Placental epithelial cell (primary cell): Measurements from ENCODE around the gene RHO. TPM values are rescaled to one million over a fixed set of nuclear protein-coding genes. Genes with fewer than 3 reads are reported as not detected.

Source experiments
- total RNA-seq: library from RNA; depleted of rRNA; stranded (reverse); fragments of >200 nt; gene quantifications from 2 replicates; pipeline ENCODE4 v1.2.3, GENCODE V29; 2012

Gene RHO
- not detected in 2 replicates for total RNA-seq

GRCh38 chr3:129528589-129529100, at the start of gene RHO:
TSS of gene RHO (plus strand) at chr3:129528639. CDS start at chr3:129528734, 95 bp downstream.

DNA sequence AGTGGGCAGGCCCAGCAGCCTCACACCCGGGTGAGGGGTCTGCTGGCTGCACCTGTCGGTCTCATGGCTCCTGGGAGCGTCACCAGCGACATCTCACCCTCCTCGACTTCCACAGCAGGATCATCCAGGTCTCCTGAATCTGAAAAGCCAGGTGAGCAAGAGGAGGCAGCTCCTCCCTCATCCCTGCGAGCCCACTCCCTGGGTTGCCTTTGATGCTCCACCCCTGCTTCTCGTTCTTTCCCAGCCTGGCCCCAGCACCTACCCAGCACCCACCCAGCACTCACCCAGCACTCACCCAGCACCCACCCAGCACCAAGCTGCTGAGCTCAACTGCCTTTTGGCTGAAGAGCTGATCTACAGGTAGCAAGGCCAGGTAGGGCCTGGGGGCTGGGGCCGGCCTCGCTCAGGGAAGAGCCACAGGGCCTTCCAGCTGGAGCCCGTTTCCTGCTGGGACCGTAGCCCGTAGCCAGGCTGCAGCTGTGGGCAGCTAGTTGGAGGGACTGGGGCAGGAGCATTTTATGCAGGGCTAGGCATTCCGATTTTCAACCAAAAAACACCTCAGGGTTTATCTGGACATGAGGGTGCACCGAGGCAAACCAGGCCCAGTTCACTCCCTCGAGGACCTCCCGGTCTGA, 14.8 kb downstream of the RHO start, which contains the start of gene H1-8:
Gene H1-8 (plus strand): TSS at position 20 of the 635 bp plus-strand sequence. CDS start 44 bp downstream, at position 64.

Other genes starting within 250 kb of the RHO start
- 19.6 and 27.1 TPM in 2 replicates for gene HMCES, start 249.8 kb upstream of the RHO start, total RNA-seq
- under 0.01 TPM in 1 of 2 replicates, not detected in the other for gene EFCAB12, start 100.0 kb upstream of the RHO start, total RNA-seq
- gene MBD4, start 88.7 kb upstream of the RHO start, total RNA-seq: 16.8 and 22.4 TPM in 2 replicates
- gene IFT122, start 88.4 kb upstream of the RHO start, total RNA-seq: 21.4 and 48.7 TPM in 2 replicates
- not detected in 2 replicates for gene H1-8, start 14.5 kb downstream of the RHO start, total RNA-seq
- gene PLXND1, start 78.0 kb downstream of the RHO start, total RNA-seq: 51.8 and 95.2 TPM in 2 replicates